K562 (cell line): ENCODE measurements around the gene OCEL1. TPM values are rescaled to one million over a fixed set of nuclear protein-coding genes. Genes with fewer than 3 reads are reported as not detected.
A peak's percentile ranks its signal among the peaks of the same experiment; 100 is the strongest.

Experiments
- BDP1 ChIP-seq: IDR thresholded peaks from 3 replicates; pipeline ENCODE4 v1.6.1; 2011; ENCODE audit not compliant: insufficient read length, insufficient read depth
- ETV1 ChIP-seq: fragments of 450-650 bp; conservative IDR thresholded peaks from 2 replicates; pipeline ENCODE4 v1.6.1; 2016; ENCODE audit warnings: missing genetic modification characterization, control low read depth, low read depth, missing compliant biosample characterization
- FOS ChIP-seq: IDR thresholded peaks from 3 replicates; pipeline ENCODE4 v1.6.1; 2011; ENCODE audit not compliant: insufficient read length; ENCODE audit errors: extremely low read depth
- HDAC6 ChIP-seq: IDR thresholded peaks from 2 replicates; pipeline ENCODE4 v1.6.1; 2012; ENCODE audit warnings: low read depth, mild to moderate bottlenecking, control low read depth, inconsistent platforms, low read length, moderate library complexity
- IFI16 ChIP-seq: fragments of 250-450 bp; sonication (Bioruptor Pico); IDR thresholded peaks from 2 replicates; pipeline ENCODE4 v2.1.2; 2022; ENCODE audit warnings: mild to moderate bottlenecking, inconsistent platforms
- MEIS2 ChIP-seq: fragments of 450-650 bp; IDR thresholded peaks from 2 replicates; pipeline ENCODE4 v1.6.1; 2014; ENCODE audit warnings: mild to moderate bottlenecking; ENCODE audit not compliant: partially characterized antibody
- PCBP2 ChIP-seq: fragments of 200-400 bp; formaldehyde crosslinking; IDR thresholded peaks from 2 replicates; pipeline ENCODE4 v1.6.1; 2018; ENCODE audit warnings: low read length, low read depth, mild to moderate bottlenecking, moderate library complexity; ENCODE audit not compliant: poor library complexity, severe bottlenecking
- RAD21 ChIP-seq, 2 experiments: fragments of 250-450 bp in 1 of 2; fragments of 450-650 bp in 1 of 2; sonication (Bioruptor Pico) in 1 of 2; formaldehyde crosslinking in 1 of 2; IDR thresholded peaks in 1 of 2; conservative IDR thresholded peaks in 1 of 2; 2 replicates each; pipeline versions ENCODE4 v1.4.0 to v1.8.0; 2020 to 2022; ENCODE audit warnings: mild to moderate bottlenecking in 2 of 2, moderate library complexity in 1 of 2
- SMAD4 ChIP-seq: fragments of 250-450 bp; sonication (Bioruptor Pico); conservative IDR thresholded peaks from 2 replicates; pipeline ENCODE4 v1.8.0; 2021; ENCODE audit warnings: inconsistent platforms, mild to moderate bottlenecking, moderate library complexity
- SMARCC2 ChIP-seq: fragments of 450-650 bp; IDR thresholded peaks from 2 replicates; pipeline ENCODE4 v1.6.1; 2017; ENCODE audit warnings: antibody characterized with exemption, moderate library complexity, mild to moderate bottlenecking, low read depth
- SNIP1 ChIP-seq: fragments of 450-650 bp; IDR thresholded peaks from 2 replicates; pipeline ENCODE4 v1.7.1; 2017; ENCODE audit warnings: low read depth, mild to moderate bottlenecking
- SREBF1 ChIP-seq: fragments of 150-350 bp; IDR thresholded peaks from 2 replicates; pipeline ENCODE4 v1.6.1; 2014; ENCODE audit warnings: antibody characterized with exemption, low read depth, low read length, borderline replicate concordance
- ZFP36 ChIP-seq: fragments of 150-350 bp; IDR thresholded peaks from 2 replicates; pipeline ENCODE4 v1.6.1; 2018; ENCODE audit warnings: low read length, low read depth; ENCODE audit not compliant: partially characterized antibody
- ZFPM2 ChIP-seq: fragments of 250-450 bp; sonication (Bioruptor Pico); IDR thresholded peaks from 2 replicates; pipeline ENCODE4 v1.5.1; 2022; ENCODE audit warnings: mild to moderate bottlenecking
- ZNF184 ChIP-seq: sonication (generic); formaldehyde crosslinking; IDR thresholded peaks from 2 replicates; pipeline ENCODE4 v1.5.0; 2020; ENCODE audit warnings: missing genetic modification reagents
- ZNF696 ChIP-seq: fragments of 250-450 bp; sonication (Bioruptor Pico); conservative IDR thresholded peaks from 2 replicates; pipeline ENCODE4 v1.4.0; 2020; ENCODE audit warnings: mild to moderate bottlenecking, moderate library complexity
- polyA plus RNA-seq, 8 experiments: library from polyadenylated mRNA; depleted of rRNA in 4 of 8; stranded (reverse) in 5 of 8; unstranded in 3 of 8; fragments of >200 nt; fragmentation: Nextera tagmentation in 2 of 8; fragmentation: Illumina TruSeq in 1 of 8; extraction: Ambion mirVana in 2 of 8; extraction: Trizol in 1 of 8; gene quantifications; 2 replicates each; pipeline versions ENCODE4 v1.2.1 to v1.2.3, GENCODE V29; 2011 to 2014; ENCODE audit warnings: inconsistent platforms in 1 of 8, missing spikeins in 1 of 8
- total RNA-seq, 7 experiments: library from RNA; depleted of rRNA in 6 of 7; stranded (reverse); fragments of >200 nt in 6 of 7; fragmentation: Illumina TruSeq in 2 of 7; extraction: Trizol in 2 of 7; gene quantifications; 2 replicates each; pipeline versions ENCODE4 v1.2.1 to v1.2.3, GENCODE V29; 2011 to 2021; ENCODE audit warnings: low replicate concordance in 1 of 7
- TF ChIP-seq, protein P1 (sequence below): fragments of 250-450 bp; sonication (Bioruptor Pico); IDR thresholded peaks from 2 replicates; pipeline ENCODE4 v1.4.0; 2020; ENCODE audit warnings: mild to moderate bottlenecking
- TF ChIP-seq, protein P2 (sequence below): fragments of 450-650 bp; IDR thresholded peaks from 2 replicates; pipeline ENCODE4 v1.6.1; 2016
- TF ChIP-seq, protein P3 (sequence below): fragments of 450-650 bp; conservative IDR thresholded peaks from 2 replicates; pipeline ENCODE4 v1.6.1; 2016; ENCODE audit warnings: missing genetic modification characterization, low read depth, mild to moderate bottlenecking, missing compliant biosample characterization, moderate library complexity
- TF ChIP-seq, protein P4 (sequence below): sonication (generic); formaldehyde crosslinking; IDR thresholded peaks from 2 replicates; pipeline ENCODE4 v1.8.1; 2023; ENCODE audit warnings: mild to moderate bottlenecking, missing genetic modification reagents, moderate library complexity
- TF ChIP-seq, protein P5 (sequence below): fragments of 250-450 bp; sonication (Bioruptor Pico); IDR thresholded peaks from 2 replicates; pipeline ENCODE4 v1.8.0; 2022; ENCODE audit warnings: inconsistent platforms

The OCEL1 gene
- total and polyA plus RNA-seq, 9 of the 15 experiments (the other 6 are each of a cell fraction or from before 2014, with no cell fraction given) = 8.0 to 38.0 (median 12.4) TPM

DNA sequence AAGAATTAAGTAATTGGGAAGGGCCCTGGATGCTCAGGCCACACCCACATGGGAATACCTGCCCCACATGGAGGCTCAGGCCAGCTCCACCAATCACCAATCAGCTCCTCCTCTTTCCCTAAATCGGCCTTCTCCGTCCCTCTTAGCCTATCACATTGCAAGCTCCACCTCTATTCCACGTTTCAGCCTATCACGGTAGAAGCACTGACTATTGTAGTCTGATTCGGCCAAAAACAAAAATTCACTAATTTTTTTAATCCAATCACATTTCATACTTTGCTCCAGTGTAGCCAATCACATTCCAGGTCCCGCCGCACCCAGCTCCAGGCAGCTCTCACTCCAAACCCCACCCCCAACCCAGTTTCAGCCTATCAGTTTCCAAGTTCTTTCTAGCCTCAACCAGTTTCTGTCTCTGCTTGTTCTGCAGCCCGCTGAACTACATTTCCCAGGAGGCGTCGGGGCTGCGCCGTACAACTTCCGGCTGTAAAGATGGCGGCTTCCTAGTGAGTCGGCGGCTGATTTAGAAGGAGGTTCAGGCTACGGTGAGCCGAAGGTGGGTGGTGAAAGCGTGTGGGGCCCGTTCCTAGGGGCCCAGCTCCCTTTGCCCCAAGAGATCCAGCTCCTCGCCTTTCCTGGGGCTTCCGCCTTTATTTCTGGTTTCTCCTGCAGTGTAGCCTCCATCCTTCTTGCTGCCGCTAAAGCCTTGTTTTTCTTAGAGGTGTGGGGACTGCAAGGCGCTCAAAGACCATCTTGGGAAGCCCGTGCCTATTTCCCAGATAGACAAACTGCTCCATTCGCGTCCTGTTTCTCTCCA lies 41.2 kb downstream of the OCEL1 start, which contains the start of gene BABAM1 (continued):
- TF ChIP-seq ZFPM2 (CRISPR knock-in tag) (no peak), ZFP36 (no peak), HDAC6 (no peak), ZNF696 (no peak), SNIP1 (no peak), ZNF184 (CRISPR knock-in tag) (no peak), FOS (peak; percentile 97), SREBF1 (no peak), PCBP2 (no peak), SMAD4 (CRISPR knock-in tag) (peak; percentile 73), RAD21 (CRISPR knock-in tag; conservative IDR thresholded peaks at IDR 0.05 in 1 of 2, IDR thresholded peaks at IDR 0.05 in 1 of 2) (no peak), SMARCC2 (no peak), ETV1 (tag) (peak; percentile 86), IFI16 (CRISPR knock-in tag) (no peak), MEIS2 (no peak), BDP1 (no peak)
- TF ChIP-seq, protein P1, sequence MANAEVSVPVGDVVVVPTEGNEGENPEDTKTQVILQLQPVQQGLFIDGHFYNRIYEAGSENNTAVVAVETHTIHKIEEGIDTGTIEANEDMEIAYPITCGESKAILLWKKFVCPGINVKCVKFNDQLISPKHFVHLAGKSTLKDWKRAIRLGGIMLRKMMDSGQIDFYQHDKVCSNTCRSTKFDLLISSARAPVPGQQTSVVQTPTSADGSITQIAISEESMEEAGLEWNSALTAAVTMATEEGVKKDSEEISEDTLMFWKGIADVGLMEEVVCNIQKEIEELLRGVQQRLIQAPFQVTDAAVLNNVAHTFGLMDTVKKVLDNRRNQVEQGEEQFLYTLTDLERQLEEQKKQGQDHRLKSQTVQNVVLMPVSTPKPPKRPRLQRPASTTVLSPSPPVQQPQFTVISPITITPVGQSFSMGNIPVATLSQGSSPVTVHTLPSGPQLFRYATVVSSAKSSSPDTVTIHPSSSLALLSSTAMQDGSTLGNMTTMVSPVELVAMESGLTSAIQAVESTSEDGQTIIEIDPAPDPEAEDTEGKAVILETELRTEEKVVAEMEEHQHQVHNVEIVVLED = no peak
- TF ChIP-seq, protein P2, sequence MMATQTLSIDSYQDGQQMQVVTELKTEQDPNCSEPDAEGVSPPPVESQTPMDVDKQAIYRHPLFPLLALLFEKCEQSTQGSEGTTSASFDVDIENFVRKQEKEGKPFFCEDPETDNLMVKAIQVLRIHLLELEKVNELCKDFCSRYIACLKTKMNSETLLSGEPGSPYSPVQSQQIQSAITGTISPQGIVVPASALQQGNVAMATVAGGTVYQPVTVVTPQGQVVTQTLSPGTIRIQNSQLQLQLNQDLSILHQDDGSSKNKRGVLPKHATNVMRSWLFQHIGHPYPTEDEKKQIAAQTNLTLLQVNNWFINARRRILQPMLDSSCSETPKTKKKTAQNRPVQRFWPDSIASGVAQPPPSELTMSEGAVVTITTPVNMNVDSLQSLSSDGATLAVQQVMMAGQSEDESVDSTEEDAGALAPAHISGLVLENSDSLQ = peak; percentile 78
- TF ChIP-seq, protein P3, sequence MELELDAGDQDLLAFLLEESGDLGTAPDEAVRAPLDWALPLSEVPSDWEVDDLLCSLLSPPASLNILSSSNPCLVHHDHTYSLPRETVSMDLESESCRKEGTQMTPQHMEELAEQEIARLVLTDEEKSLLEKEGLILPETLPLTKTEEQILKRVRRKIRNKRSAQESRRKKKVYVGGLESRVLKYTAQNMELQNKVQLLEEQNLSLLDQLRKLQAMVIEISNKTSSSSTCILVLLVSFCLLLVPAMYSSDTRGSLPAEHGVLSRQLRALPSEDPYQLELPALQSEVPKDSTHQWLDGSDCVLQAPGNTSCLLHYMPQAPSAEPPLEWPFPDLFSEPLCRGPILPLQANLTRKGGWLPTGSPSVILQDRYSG (tag) = peak; percentile 94
- TF ChIP-seq, protein P4, sequence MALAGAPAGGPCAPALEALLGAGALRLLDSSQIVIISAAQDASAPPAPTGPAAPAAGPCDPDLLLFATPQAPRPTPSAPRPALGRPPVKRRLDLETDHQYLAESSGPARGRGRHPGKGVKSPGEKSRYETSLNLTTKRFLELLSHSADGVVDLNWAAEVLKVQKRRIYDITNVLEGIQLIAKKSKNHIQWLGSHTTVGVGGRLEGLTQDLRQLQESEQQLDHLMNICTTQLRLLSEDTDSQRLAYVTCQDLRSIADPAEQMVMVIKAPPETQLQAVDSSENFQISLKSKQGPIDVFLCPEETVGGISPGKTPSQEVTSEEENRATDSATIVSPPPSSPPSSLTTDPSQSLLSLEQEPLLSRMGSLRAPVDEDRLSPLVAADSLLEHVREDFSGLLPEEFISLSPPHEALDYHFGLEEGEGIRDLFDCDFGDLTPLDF (CRISPR knock-in tag) = no peak
- TF ChIP-seq, protein P5, sequence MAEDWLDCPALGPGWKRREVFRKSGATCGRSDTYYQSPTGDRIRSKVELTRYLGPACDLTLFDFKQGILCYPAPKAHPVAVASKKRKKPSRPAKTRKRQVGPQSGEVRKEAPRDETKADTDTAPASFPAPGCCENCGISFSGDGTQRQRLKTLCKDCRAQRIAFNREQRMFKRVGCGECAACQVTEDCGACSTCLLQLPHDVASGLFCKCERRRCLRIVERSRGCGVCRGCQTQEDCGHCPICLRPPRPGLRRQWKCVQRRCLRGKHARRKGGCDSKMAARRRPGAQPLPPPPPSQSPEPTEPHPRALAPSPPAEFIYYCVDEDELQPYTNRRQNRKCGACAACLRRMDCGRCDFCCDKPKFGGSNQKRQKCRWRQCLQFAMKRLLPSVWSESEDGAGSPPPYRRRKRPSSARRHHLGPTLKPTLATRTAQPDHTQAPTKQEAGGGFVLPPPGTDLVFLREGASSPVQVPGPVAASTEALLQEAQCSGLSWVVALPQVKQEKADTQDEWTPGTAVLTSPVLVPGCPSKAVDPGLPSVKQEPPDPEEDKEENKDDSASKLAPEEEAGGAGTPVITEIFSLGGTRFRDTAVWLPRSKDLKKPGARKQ (CRISPR knock-in tag) = no peak
